ENCODE data around the gene UROD. TPM values are rescaled to one million over a fixed set of nuclear protein-coding genes. Genes with fewer than 3 reads are reported as not detected.
"Not testable (repeated sequence)": the region's sequence is repeated elsewhere in the genome, so short reads cannot be mapped to it uniquely, and the experiment has no call there.

UROD gene
- total RNA-seq, 1 experiment from 2014 or later = 123 TPM

- DNase-seq (ENCODE audit: low spot score) = no peak
Observed at GRCh38 chr1:45038661-45039364, 26.8 kb downstream of the UROD start.

DNA sequence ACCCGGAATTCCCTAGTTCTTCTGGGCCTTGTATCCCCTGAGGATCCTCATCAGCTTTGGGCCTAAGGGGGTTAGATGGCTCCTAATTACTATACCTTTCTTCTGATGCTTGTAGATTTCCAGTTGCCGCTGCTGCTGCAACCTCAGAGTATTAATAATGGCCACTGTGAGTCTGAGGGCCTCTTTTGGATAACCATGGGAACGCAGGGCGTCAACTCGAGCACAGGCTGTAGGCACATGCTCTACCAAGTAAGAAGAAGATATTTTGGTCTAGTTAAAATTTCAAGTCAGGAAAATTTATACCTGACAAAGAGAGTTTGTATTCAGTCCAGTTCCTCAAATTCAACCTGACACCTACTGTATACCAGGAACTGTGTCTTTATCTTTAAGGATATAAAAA is 28.2 kb downstream of the UROD start:
- no peak for DNase-seq (ENCODE audit: low spot score)

GRCh38 chr1:45043094-45043493 is 31.0 kb downstream of the UROD start:
- DNase-seq (ENCODE audit: low spot score) = no peak

DNA sequence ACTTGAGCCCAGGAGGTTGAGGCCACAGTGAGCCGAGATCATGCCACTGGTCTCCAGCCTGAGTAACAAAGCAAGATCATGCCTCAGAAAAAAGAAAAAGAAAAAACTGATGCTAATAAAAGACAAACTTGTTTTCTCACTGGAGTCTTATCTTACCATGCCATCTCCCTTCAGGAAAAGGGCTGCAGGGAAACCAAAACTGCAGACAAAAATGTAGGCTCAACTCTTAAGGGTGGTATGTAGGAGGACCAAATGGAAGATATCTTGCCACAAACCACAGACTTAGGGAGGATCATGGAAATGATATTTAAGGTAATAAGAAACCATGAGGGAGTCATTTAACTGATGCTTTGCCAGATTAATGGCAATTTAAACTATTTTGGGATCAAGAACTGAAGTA is 32.9 kb downstream of the UROD start:
- DNase-seq (ENCODE audit: low spot score) = no peak

DNA sequence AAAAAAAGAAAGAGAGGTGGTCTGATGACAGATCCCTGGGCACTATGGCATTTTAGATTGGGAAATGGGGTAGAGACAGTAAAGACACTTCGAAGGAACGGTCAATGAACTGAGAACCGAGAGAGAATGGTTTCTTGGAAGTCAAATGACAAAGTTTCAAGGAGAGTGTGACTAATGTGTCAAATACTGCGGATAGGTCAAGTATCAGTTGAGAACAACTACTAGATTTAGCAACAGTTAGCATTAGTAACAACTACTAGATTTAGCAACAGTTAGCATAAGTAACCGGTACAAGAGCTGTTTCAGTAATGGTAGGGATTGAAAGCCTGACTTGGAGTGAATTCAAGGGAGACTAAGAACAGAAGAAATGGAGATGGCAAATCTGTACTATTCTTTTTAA is 35.0 kb downstream of the UROD start:
- DNase-seq (ENCODE audit: low spot score) = no peak

DNA sequence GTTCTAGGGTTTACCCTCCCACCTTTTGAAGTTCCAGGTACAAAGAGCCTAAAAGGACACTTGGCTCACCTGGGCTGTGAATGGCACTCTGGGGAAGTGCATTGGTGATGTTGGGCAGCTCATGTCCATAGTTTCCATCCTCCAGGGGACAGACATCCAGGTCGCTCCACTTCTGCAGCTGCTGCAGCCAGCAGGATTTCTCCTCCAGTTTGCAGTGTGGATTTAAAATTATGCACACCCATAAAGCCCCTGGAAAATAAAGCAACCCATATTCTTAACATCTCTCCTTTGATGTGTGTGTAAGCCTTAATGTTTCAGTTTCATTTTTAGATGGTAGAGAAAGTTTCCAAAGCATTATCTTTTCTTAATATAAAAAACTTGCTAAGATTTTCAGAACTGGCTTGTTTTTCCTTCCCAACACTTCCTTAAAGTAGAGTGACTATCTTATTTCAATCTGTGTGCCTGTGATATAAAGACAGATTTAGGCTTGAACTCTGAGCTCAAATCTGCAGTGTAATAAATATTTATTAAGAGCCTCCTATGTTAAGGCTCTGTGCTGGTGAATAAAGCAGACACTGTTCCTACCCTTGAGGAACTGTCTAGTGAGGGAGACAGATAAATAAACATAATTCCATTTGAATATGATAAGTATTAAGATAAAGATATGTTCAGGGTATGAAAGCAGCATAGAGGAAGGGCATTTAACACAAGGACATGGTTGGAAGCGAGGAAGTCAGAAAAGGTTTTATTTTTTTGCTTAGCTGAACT is 39.1 kb downstream of the UROD start:
- no peak for DNase-seq (ENCODE audit: low spot score)

DNA sequence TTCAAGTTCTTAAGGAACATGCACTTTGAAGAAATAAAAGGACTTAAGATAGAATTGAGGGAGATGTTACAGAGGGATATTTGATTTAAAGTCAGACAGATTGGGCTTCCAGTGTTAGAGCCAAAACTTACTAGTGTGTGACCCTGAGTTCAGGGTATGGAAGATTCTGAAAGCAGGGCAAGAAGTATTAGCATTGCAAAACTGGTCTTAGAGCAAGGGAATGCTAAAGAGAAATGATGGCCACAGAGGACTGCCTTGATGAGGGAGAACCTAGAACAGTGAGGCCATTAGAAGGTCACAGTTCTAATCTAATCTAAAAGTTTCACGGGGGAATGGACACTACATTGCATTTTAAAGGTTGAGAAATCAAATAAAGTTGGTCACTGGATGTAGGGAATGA is 45.5 kb downstream of the UROD start:
- DNase-seq (ENCODE audit: low spot score) = no peak

GRCh38 chr1:45059829-45060228 is 47.8 kb downstream of the UROD start:
- DNase-seq (ENCODE audit: low spot score) = no peak

DNA sequence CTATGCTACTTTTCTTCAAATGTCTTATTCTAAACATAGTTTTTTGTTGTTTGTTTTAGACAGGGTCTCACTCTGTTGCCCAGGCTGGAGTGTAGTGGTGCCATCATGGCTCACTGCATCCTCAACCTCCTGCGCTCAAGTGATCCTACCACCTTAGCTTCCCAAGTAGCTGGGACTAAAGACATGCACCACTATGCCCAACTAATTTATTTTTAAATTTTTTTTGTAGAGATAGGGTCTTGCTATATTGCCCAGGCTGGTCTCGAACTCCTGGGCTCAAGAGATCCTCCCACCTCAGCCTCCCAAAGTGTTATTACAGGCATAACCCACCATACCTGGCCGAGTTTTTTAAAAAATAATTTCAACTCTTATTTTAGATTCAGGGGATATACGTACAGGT is 50.4 kb downstream of the UROD start:
- not testable (repeated sequence) for DNase-seq (ENCODE audit: low spot score)

GRCh38 chr1:45065083-45065482 is 53.0 kb downstream of the UROD start:
- no peak for DNase-seq (ENCODE audit: low spot score)

Other genes with a start within 250 kb of the UROD start
- gene RPS8, start 236.7 kb upstream of the UROD start, total RNA-seq (2014; rRNA removed; shearing (Covaris generic)) = 1,717 and 1,928 TPM in 2 replicates
- 0.05 TPM in 1 of 2 replicates, not detected in the other for gene BEST4, start 224.1 kb upstream of the UROD start, total RNA-seq (2014; rRNA removed; shearing (Covaris generic))
- gene PLK3, start 211.9 kb upstream of the UROD start, total RNA-seq (2014; rRNA removed; shearing (Covaris generic)) = 11.3 and 15.9 TPM in 2 replicates
- 6.3 TPM in 1 of 2 replicates, not detected in the other for gene DYNLT4, start 204.9 kb upstream of the UROD start, total RNA-seq (2014; rRNA removed; shearing (Covaris generic))
- gene BTBD19, start 203.7 kb upstream of the UROD start, total RNA-seq (2014; rRNA removed; shearing (Covaris generic)) = 4.8 and 9.4 TPM in 2 replicates
- not detected in 2 replicates for gene PTCH2, start 169.0 kb upstream of the UROD start, total RNA-seq (2014; rRNA removed; shearing (Covaris generic))
- gene EIF2B3, start 25.7 kb upstream of the UROD start, total RNA-seq (2014; rRNA removed; shearing (Covaris generic)) = 44.8 and 56.7 TPM in 2 replicates
- gene HECTD3, start 930 bp upstream of the UROD start, total RNA-seq (2014; rRNA removed; shearing (Covaris generic)) = 20.5 and 28.4 TPM in 2 replicates
- gene ZSWIM5, start 194.4 kb downstream of the UROD start, total RNA-seq (2014; rRNA removed; shearing (Covaris generic)) = 0.14 and 0.16 TPM in 2 replicates